ENCODE data around the gene TMIGD3. TPM values are rescaled to one million over a fixed set of nuclear protein-coding genes. Genes with fewer than 3 reads are reported as not detected.

TMIGD3 gene
- total RNA-seq, 1 experiment from 2014 or later, result not detected

GRCh38 chr1:111468717-111469100 is 34.7 kb downstream of the TMIGD3 start:
- H3K36me3 ChIP-seq (ENCODE audit: insufficient read depth, low read length), result peaks cover 9% of the 10 kb centered on the region; the same call in 1 of the 2 replicates
- H3K9ac ChIP-seq (ENCODE audit: low read length), result no peak overlapping the region
- no peaks in the 10 kb centered on the region for H3K27me3 ChIP-seq (ENCODE audit: low read length)
- no peaks in the 10 kb centered on the region for H4K20me1 ChIP-seq (ENCODE audit: insufficient read depth, low read depth, low read length)
- peaks cover 14% of the 10 kb centered on the region for H3K4me1 ChIP-seq (ENCODE audit: low read length)
- no peaks in the 10 kb centered on the region for H3K79me2 ChIP-seq (ENCODE audit: low read length)
- no peak overlapping the region for H3K27ac ChIP-seq (ENCODE audit: low read length)
- H3K9me2 ChIP-seq (replicated peaks; ENCODE audit: insufficient read depth, low read length), result no peaks in the 10 kb centered on the region
- DNase-seq, result no peak
- no peak overlapping the region for H2AFZ ChIP-seq (ENCODE audit: low read length)
- no peak overlapping the region for H3K4me2 ChIP-seq (ENCODE audit: low read depth, low read length, poor library complexity, severe bottlenecking)
- no peak overlapping the region for H3K4me3 ChIP-seq (ENCODE audit: low read length)
- no peaks in the 10 kb centered on the region for H3K9me3 ChIP-seq (ENCODE audit: low read length)

GRCh38 chr1:111467865-111468716 is 35.3 kb downstream of the TMIGD3 start:
- Histone ChIP-seq H2AFZ (ENCODE audit: low read length) (no peak overlapping the region), H3K4me2 (ENCODE audit: low read depth, low read length, poor library complexity, severe bottlenecking) (no peak overlapping the region), H3K9me2 (replicated peaks; ENCODE audit: insufficient read depth, low read length) (no peaks in the 10 kb centered on the region), H4K20me1 (ENCODE audit: insufficient read depth, low read depth, low read length) (no peaks in the 10 kb centered on the region), H3K27me3 (ENCODE audit: low read length) (no peaks in the 10 kb centered on the region), H3K4me1 (ENCODE audit: low read length) (peaks cover 14% of the 10 kb centered on the region), H3K4me3 (ENCODE audit: low read length) (no peak overlapping the region), H3K9ac (ENCODE audit: low read length) (no peak overlapping the region), H3K9me3 (ENCODE audit: low read length) (no peaks in the 10 kb centered on the region), H3K79me2 (ENCODE audit: low read length) (no peaks in the 10 kb centered on the region), H3K36me3 (ENCODE audit: insufficient read depth, low read length) (peaks cover 12% of the 10 kb centered on the region), H3K27ac (ENCODE audit: low read length) (no peak overlapping the region)
- DNase-seq, result no peak

GRCh38 chr1:111466480-111466879 is 37.0 kb downstream of the TMIGD3 start:
- DNase-seq, result no peak
- Histone ChIP-seq H3K27ac (ENCODE audit: low read length) (no peak overlapping the region), H3K9me3 (ENCODE audit: low read length) (no peaks in the 10 kb centered on the region), H3K9me2 (replicated peaks; ENCODE audit: insufficient read depth, low read length) (no peaks in the 10 kb centered on the region), H3K4me3 (ENCODE audit: low read length) (no peak overlapping the region), H3K4me2 (ENCODE audit: low read depth, low read length, poor library complexity, severe bottlenecking) (no peak overlapping the region), H4K20me1 (ENCODE audit: insufficient read depth, low read depth, low read length) (no peaks in the 10 kb centered on the region), H3K27me3 (ENCODE audit: low read length) (no peaks in the 10 kb centered on the region), H3K9ac (ENCODE audit: low read length) (no peak overlapping the region), H2AFZ (ENCODE audit: low read length) (no peak overlapping the region), H3K79me2 (ENCODE audit: low read length) (no peaks in the 10 kb centered on the region), H3K4me1 (ENCODE audit: low read length) (peaks cover 13% of the 10 kb centered on the region), H3K36me3 (ENCODE audit: insufficient read depth, low read length) (peaks cover 20% of the 10 kb centered on the region)

GRCh38 chr1:111465754-111466153 is 37.7 kb downstream of the TMIGD3 start:
- no peaks in the 10 kb centered on the region for H4K20me1 ChIP-seq (ENCODE audit: insufficient read depth, low read depth, low read length)
- no peaks in the 10 kb centered on the region for H3K79me2 ChIP-seq (ENCODE audit: low read length)
- H3K9ac ChIP-seq (ENCODE audit: low read length), result no peak overlapping the region
- no peaks in the 10 kb centered on the region for H3K9me3 ChIP-seq (ENCODE audit: low read length)
- H3K4me1 ChIP-seq (ENCODE audit: low read length), result peaks cover 6% of the 10 kb centered on the region
- no peak overlapping the region for H3K27ac ChIP-seq (ENCODE audit: low read length)
- no peak overlapping the region for H3K4me2 ChIP-seq (ENCODE audit: low read depth, low read length, poor library complexity, severe bottlenecking)
- no peaks in the 10 kb centered on the region for H3K9me2 ChIP-seq (replicated peaks; ENCODE audit: insufficient read depth, low read length)
- no peak overlapping the region for H2AFZ ChIP-seq (ENCODE audit: low read length)
- peaks cover 26% of the 10 kb centered on the region for H3K36me3 ChIP-seq (ENCODE audit: insufficient read depth, low read length)
- H3K4me3 ChIP-seq (ENCODE audit: low read length), result no peak overlapping the region
- no peaks in the 10 kb centered on the region for H3K27me3 ChIP-seq (ENCODE audit: low read length)
- DNase-seq, result no peak

GRCh38 chr1:111463029-111463683 is 40.3 kb downstream of the TMIGD3 start:
- no peaks in the 10 kb centered on the region for H3K9me2 ChIP-seq (replicated peaks; ENCODE audit: insufficient read depth, low read length)
- no peaks in the 10 kb centered on the region for H3K27me3 ChIP-seq (ENCODE audit: low read length)
- peaks cover 38% of the 10 kb centered on the region for H3K36me3 ChIP-seq (ENCODE audit: insufficient read depth, low read length)
- H3K9me3 ChIP-seq (ENCODE audit: low read length), result no peaks in the 10 kb centered on the region
- H3K4me1 ChIP-seq (ENCODE audit: low read length), result no peaks in the 10 kb centered on the region
- H3K4me3 ChIP-seq (ENCODE audit: low read length), result no peak overlapping the region
- no peak overlapping the region for H3K4me2 ChIP-seq (ENCODE audit: low read depth, low read length, poor library complexity, severe bottlenecking)
- no peaks in the 10 kb centered on the region for H4K20me1 ChIP-seq (ENCODE audit: insufficient read depth, low read depth, low read length)
- H2AFZ ChIP-seq (ENCODE audit: low read length), result no peak overlapping the region
- peaks cover 6% of the 10 kb centered on the region; the same call in 1 of the 2 replicates for H3K79me2 ChIP-seq (ENCODE audit: low read length)
- DNase-seq, result no peak
- H3K27ac ChIP-seq (ENCODE audit: low read length), result no peak overlapping the region
- H3K9ac ChIP-seq (ENCODE audit: low read length), result no peak overlapping the region

- peaks cover 6% of the 10 kb centered on the region; the same call in 1 of the 2 replicates for H3K79me2 ChIP-seq (ENCODE audit: low read length)
- no peaks in the 10 kb centered on the region for H4K20me1 ChIP-seq (ENCODE audit: insufficient read depth, low read depth, low read length)
- H3K27ac ChIP-seq (ENCODE audit: low read length), result no peak overlapping the region
- no peak for DNase-seq
- H3K27me3 ChIP-seq (ENCODE audit: low read length), result no peaks in the 10 kb centered on the region
- H3K4me3 ChIP-seq (ENCODE audit: low read length), result no peak overlapping the region
- H3K9me2 ChIP-seq (replicated peaks; ENCODE audit: insufficient read depth, low read length), result no peaks in the 10 kb centered on the region
- no peak overlapping the region for H3K9ac ChIP-seq (ENCODE audit: low read length)
- H3K4me1 ChIP-seq (ENCODE audit: low read length), result no peaks in the 10 kb centered on the region
- no peak overlapping the region for H2AFZ ChIP-seq (ENCODE audit: low read length)
- H3K4me2 ChIP-seq (ENCODE audit: low read depth, low read length, poor library complexity, severe bottlenecking), result no peak overlapping the region
- peaks cover 45% of the 10 kb centered on the region for H3K36me3 ChIP-seq (ENCODE audit: insufficient read depth, low read length)
- H3K9me3 ChIP-seq (ENCODE audit: low read length), result no peaks in the 10 kb centered on the region
These were observed 40.9 kb downstream of the TMIGD3 start for GRCh38 chr1:111462370-111463028.

GRCh38 chr1:111461765-111462164 is 41.7 kb downstream of the TMIGD3 start:
- no peak overlapping the region for H2AFZ ChIP-seq (ENCODE audit: low read length)
- H4K20me1 ChIP-seq (ENCODE audit: insufficient read depth, low read depth, low read length), result no peaks in the 10 kb centered on the region
- peaks cover 52% of the 10 kb centered on the region for H3K36me3 ChIP-seq (ENCODE audit: insufficient read depth, low read length)
- DNase-seq, result no peak
- H3K4me1 ChIP-seq (ENCODE audit: low read length), result no peaks in the 10 kb centered on the region
- H3K27ac ChIP-seq (ENCODE audit: low read length), result no peak overlapping the region
- no peak overlapping the region for H3K4me2 ChIP-seq (ENCODE audit: low read depth, low read length, poor library complexity, severe bottlenecking)
- H3K9me2 ChIP-seq (replicated peaks; ENCODE audit: insufficient read depth, low read length), result no peaks in the 10 kb centered on the region
- H3K9ac ChIP-seq (ENCODE audit: low read length), result no peak overlapping the region
- H3K9me3 ChIP-seq (ENCODE audit: low read length), result no peaks in the 10 kb centered on the region
- H3K27me3 ChIP-seq (ENCODE audit: low read length), result no peaks in the 10 kb centered on the region
- peaks cover 10% of the 10 kb centered on the region for H3K79me2 ChIP-seq (ENCODE audit: low read length)
- H3K4me3 ChIP-seq (ENCODE audit: low read length), result no peak overlapping the region

- DNase-seq, result no peak
- Histone ChIP-seq H3K9me3 (ENCODE audit: low read length) (no peaks in the 10 kb centered on the region), H3K4me1 (ENCODE audit: low read length) (peaks cover 16% of the 10 kb centered on the region), H3K9me2 (replicated peaks; ENCODE audit: insufficient read depth, low read length) (0 out of 2 replicates have a peak, but pooled peaks cover 2% of the 10 kb centered on the region), H3K36me3 (ENCODE audit: insufficient read depth, low read length) (peaks cover 78% of the 10 kb centered on the region), H4K20me1 (ENCODE audit: insufficient read depth, low read depth, low read length) (0 out of 2 replicates have a peak, but pooled peaks cover 9% of the 10 kb centered on the region), H3K4me3 (ENCODE audit: low read length) (no peak overlapping the region), H3K27ac (ENCODE audit: low read length) (no peak overlapping the region), H3K27me3 (ENCODE audit: low read length) (no peaks in the 10 kb centered on the region), H3K79me2 (ENCODE audit: low read length) (peaks cover 70% of the 10 kb centered on the region), H3K4me2 (ENCODE audit: low read depth, low read length, poor library complexity, severe bottlenecking) (no peak overlapping the region), H2AFZ (ENCODE audit: low read length) (no peak overlapping the region), H3K9ac (ENCODE audit: low read length) (no peak overlapping the region)
These were observed 47.8 kb downstream of the TMIGD3 start for GRCh38 chr1:111455642-111456031.
